Measurements from ENCODE around the gene C1R.

Gene C1R

DNA sequence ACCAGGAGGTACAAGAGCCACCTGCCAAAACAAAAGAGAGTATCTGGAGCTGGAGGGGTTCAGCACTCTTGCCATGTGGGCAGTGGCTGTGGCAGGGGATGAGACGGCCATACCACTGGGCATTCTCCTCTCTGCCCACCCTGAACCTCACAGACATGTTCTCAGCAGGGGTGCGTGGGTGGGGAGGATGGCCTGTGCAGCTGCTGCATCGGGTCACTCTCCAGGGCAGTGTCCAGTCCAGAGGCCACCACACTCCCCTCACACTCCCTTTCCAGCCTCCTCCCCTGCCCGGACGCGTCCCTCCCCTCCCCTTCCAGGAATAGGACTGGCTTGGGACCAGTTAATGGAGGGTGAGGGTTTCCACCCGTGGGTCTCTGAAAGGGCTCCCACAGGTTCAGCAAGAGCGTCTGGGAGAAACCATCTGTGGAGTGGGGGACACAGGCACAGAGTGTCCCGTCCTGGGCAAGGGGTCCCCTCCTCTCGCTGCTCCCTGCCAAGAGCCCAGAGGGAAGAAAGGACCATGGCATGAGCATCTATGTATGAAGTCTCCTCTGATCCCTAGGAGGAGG is 501 bp downstream of the C1R start:
- TF ChIP-seq POLR2AphosphoS5 (IDR thresholded peaks at IDR 0.05; ENCODE audit: low read depth) (no peak), GABPA (IDR thresholded peaks at IDR 0.05; ENCODE audit: low read depth) (no peak), SPI1 (IDR thresholded peaks at IDR 0.05; ENCODE audit: borderline replicate concordance, low read depth) (no peak)
- TF ChIP-seq, protein P1, sequence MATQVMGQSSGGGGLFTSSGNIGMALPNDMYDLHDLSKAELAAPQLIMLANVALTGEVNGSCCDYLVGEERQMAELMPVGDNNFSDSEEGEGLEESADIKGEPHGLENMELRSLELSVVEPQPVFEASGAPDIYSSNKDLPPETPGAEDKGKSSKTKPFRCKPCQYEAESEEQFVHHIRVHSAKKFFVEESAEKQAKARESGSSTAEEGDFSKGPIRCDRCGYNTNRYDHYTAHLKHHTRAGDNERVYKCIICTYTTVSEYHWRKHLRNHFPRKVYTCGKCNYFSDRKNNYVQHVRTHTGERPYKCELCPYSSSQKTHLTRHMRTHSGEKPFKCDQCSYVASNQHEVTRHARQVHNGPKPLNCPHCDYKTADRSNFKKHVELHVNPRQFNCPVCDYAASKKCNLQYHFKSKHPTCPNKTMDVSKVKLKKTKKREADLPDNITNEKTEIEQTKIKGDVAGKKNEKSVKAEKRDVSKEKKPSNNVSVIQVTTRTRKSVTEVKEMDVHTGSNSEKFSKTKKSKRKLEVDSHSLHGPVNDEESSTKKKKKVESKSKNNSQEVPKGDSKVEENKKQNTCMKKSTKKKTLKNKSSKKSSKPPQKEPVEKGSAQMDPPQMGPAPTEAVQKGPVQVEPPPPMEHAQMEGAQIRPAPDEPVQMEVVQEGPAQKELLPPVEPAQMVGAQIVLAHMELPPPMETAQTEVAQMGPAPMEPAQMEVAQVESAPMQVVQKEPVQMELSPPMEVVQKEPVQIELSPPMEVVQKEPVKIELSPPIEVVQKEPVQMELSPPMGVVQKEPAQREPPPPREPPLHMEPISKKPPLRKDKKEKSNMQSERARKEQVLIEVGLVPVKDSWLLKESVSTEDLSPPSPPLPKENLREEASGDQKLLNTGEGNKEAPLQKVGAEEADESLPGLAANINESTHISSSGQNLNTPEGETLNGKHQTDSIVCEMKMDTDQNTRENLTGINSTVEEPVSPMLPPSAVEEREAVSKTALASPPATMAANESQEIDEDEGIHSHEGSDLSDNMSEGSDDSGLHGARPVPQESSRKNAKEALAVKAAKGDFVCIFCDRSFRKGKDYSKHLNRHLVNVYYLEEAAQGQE (IDR thresholded peaks at IDR 0.05; ENCODE audit: insufficient replicate concordance, low read depth): no peak
- TF ChIP-seq, protein P2, sequence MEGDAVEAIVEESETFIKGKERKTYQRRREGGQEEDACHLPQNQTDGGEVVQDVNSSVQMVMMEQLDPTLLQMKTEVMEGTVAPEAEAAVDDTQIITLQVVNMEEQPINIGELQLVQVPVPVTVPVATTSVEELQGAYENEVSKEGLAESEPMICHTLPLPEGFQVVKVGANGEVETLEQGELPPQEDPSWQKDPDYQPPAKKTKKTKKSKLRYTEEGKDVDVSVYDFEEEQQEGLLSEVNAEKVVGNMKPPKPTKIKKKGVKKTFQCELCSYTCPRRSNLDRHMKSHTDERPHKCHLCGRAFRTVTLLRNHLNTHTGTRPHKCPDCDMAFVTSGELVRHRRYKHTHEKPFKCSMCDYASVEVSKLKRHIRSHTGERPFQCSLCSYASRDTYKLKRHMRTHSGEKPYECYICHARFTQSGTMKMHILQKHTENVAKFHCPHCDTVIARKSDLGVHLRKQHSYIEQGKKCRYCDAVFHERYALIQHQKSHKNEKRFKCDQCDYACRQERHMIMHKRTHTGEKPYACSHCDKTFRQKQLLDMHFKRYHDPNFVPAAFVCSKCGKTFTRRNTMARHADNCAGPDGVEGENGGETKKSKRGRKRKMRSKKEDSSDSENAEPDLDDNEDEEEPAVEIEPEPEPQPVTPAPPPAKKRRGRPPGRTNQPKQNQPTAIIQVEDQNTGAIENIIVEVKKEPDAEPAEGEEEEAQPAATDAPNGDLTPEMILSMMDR (IDR thresholded peaks at IDR 0.05; ENCODE audit: insufficient read depth, low read length): no peak
- no peak for DNase-seq (ENCODE audit: low read depth in 1 of 2, low spot score in 1 of 2)
- Histone ChIP-seq H3K27ac (replicated peaks) (no peak overlapping the region), H3K27me3 (ENCODE audit: insufficient read depth, poor library complexity, severe bottlenecking) (no peaks in the 10 kb centered on the region), H3K4me3 (replicated peaks; ENCODE audit: insufficient read depth, low read length) (no peak overlapping the region)

DNA sequence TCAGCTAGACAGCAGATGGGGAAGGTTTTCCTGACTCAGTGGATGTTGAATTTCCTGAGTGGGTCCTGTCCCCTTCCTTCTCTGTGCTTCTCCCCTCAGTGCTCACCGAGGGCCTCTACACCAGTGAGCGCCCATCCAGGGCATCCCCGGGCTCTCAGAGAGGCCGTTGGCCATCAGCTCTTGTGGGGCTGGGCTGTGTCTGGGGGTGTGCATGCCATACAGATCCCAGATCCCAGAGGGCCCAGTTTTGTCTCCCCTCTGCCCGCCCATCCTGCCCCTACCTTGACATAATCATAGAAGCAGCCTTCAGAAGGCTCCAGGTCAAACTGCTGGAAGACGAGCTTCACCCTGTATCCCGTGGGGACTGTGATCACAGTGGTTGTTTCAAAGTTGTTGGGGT is 1.1 kb downstream of the C1R start:
- Histone ChIP-seq H3K27me3 (ENCODE audit: insufficient read depth, poor library complexity, severe bottlenecking) (no peaks in the 10 kb centered on the region), H3K27ac (replicated peaks) (no peak overlapping the region), H3K4me3 (replicated peaks; ENCODE audit: insufficient read depth, low read length) (no peak overlapping the region)
- TF ChIP-seq SPI1 (IDR thresholded peaks at IDR 0.05; ENCODE audit: borderline replicate concordance, low read depth) (no peak), GABPA (IDR thresholded peaks at IDR 0.05; ENCODE audit: low read depth) (no peak), POLR2AphosphoS5 (IDR thresholded peaks at IDR 0.05; ENCODE audit: low read depth) (no peak)
- TF ChIP-seq, protein P2 (IDR thresholded peaks at IDR 0.05; ENCODE audit: insufficient read depth, low read length): no peak
- TF ChIP-seq, protein P1 (IDR thresholded peaks at IDR 0.05; ENCODE audit: insufficient replicate concordance, low read depth): no peak
- no peak for DNase-seq (ENCODE audit: low read depth in 1 of 2, low spot score in 1 of 2)

DNA sequence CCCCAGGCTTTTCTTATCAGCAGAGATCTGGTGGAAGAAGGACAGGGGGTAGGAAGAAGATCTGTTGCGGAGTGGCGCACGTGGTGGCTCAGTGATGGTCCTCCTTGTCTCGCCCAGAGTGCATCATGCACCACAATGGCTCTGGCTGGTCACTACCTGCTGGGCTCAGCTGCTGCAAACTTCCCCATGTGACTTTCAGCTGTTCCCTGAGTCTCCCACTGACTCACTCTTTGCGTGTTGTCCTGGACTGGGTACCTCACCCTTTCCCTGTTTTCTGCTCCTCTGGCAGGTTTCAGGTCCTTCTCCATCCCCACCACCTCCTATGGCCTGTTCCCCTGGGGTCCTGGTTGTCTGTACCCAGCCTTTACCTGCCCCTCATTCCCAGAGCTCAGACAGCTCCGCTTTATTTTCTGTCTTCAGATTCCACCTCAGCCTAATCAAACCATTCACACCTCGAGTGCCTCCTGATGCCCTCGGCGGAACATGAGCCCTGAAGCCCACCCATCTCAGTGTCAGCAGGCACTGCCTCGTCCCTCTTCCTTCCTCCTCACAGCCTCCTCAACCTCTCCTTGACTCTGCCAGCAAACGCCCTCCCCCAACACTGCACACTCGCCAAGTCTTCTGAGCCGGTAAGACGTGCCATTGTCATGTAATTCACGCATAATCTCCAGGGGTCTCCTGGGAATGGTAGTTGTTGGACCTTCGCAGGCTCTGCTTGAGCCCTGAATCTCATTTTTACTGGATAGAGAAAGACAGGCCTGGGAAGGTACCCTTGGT is 1.8 kb downstream of the C1R start:
- Histone ChIP-seq H3K4me3 (replicated peaks; ENCODE audit: insufficient read depth, low read length) (no peak overlapping the region), H3K27ac (replicated peaks) (no peak overlapping the region), H3K27me3 (ENCODE audit: insufficient read depth, poor library complexity, severe bottlenecking) (no peaks in the 10 kb centered on the region)
- no peak for DNase-seq (ENCODE audit: low read depth in 1 of 2, low spot score in 1 of 2)
- no peak for TF ChIP-seq SPI1 (IDR thresholded peaks at IDR 0.05; ENCODE audit: borderline replicate concordance, low read depth)
- TF ChIP-seq GABPA (IDR thresholded peaks at IDR 0.05; ENCODE audit: low read depth): no peak
- TF ChIP-seq, protein P2 (IDR thresholded peaks at IDR 0.05; ENCODE audit: insufficient read depth, low read length): no peak
- TF ChIP-seq, protein P1 (IDR thresholded peaks at IDR 0.05; ENCODE audit: insufficient replicate concordance, low read depth): no peak
- no peak for TF ChIP-seq POLR2AphosphoS5 (IDR thresholded peaks at IDR 0.05; ENCODE audit: low read depth)
